ENCODE data around the gene MAEL. TPM values are rescaled to one million over a fixed set of nuclear protein-coding genes. Genes with fewer than 3 reads are reported as not detected.

The MAEL gene
- total RNA-seq, 1 experiment from 2014 or later, result not detected

DNA sequence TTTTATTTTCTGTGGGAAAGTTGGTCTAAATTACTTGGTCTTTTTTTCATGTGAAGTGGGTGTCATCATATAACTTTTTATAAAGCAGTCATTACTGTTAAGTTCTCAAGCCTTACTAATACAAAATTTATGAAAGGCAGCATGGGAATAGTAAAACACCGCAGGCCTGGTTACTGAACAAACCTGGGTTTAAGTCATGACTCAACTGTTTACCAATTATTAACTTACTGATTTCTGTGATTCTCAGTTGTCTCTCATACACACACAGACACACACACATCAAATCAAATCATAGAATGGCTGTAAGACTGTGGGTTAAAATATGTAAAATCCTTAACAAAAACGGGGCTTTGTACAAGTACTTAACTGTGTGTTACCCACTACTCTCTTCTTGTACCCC lies 14.6 kb downstream of the MAEL start:
- 0 out of 4 replicates have a peak, but pooled peaks cover 0 to 2% of the 10 kb centered on the region in 2 experiments for H3K4me1 Mint-ChIP-seq
- Histone ChIP-seq H2BK120ac (ENCODE audit: low read depth, low read length, poor library complexity, severe bottlenecking) (no peak overlapping the region), H2AFZ (ENCODE audit: low read length) (no peak overlapping the region), H3K23ac (ENCODE audit: insufficient read length, low read depth, low read length) (no peak overlapping the region), H3K4me1 (ENCODE audit: insufficient read depth, low read length) (no peaks in the 10 kb centered on the region), H3K23me2 (ENCODE audit: insufficient read length, low read depth, low read length, poor library complexity, severe bottlenecking) (no peaks in the 10 kb centered on the region), H2BK5ac (ENCODE audit: insufficient read length, low read length) (no peak overlapping the region), H3K56ac (ENCODE audit: insufficient read length, low read depth, low read length) (no peak overlapping the region), H3T11ph (ENCODE audit: low read length) (no peak overlapping the region), H3K27me3 (ENCODE audit: insufficient read depth, low read length) (no peaks in the 10 kb centered on the region), H4K91ac (ENCODE audit: insufficient read length, low read depth, low read length) (no peak overlapping the region), H4K20me1 (ENCODE audit: control insufficient read depth, insufficient read depth, insufficient read length) (no peaks in the 10 kb centered on the region), H2AK5ac (ENCODE audit: insufficient read length, low read length) (no peak overlapping the region), H3K9me3 (ENCODE audit: control insufficient read depth, low read depth, low read length) (no peaks in the 10 kb centered on the region), H3K9ac (ENCODE audit: extremely low read depth, insufficient read length, low read length) (no peak overlapping the region), H4K8ac (replicated peaks; ENCODE audit: insufficient read length, low read depth, low read length) (no peak overlapping the region), H3K79me1 (ENCODE audit: insufficient read depth, low read depth, low read length, poor library complexity, severe bottlenecking) (no peaks in the 10 kb centered on the region), H2BK12ac (ENCODE audit: insufficient read length, low read depth, low read length) (no peak overlapping the region), H2BK15ac (ENCODE audit: low read depth, low read length) (no peak overlapping the region), H3K4me2 (ENCODE audit: insufficient read depth, insufficient read length, low read length) (no peak overlapping the region), H4K5ac (ENCODE audit: insufficient read length, low read depth, low read length) (no peak overlapping the region), H2BK20ac (ENCODE audit: low read depth, low read length, poor library complexity, severe bottlenecking) (no peak overlapping the region), H3K79me2 (ENCODE audit: insufficient read depth, low read length) (no peaks in the 10 kb centered on the region), H3K4ac (ENCODE audit: low read depth, low read length) (no peak overlapping the region), H3K14ac (ENCODE audit: insufficient read depth, low read length) (no peak overlapping the region), H3K18ac (ENCODE audit: insufficient read length, low read depth, low read length) (no peak overlapping the region), H3K27ac (ENCODE audit: insufficient read length, low read depth, low read length) (no peak overlapping the region)
- peaks cover 0 to 4% (median 1%) of the 10 kb centered on the region in 3 experiments; a peak in 3 of 7 replicates for H3K36me3 Mint-ChIP-seq (ENCODE audit: insufficient read depth in 1 of 3, low read depth in 3 of 3)
- no peaks in the 10 kb centered on the region for H3K27me3 Mint-ChIP-seq (ENCODE audit: low read depth)
- no CpG with 5 or more reads among the region's 2 CpGs for WGBS (ENCODE audit: extremely low coverage, insufficient read length, low lambda C conversion rate)
- H3K4me3 Mint-ChIP-seq, result no peak overlapping the region
- H3K9me3 Mint-ChIP-seq, result peaks cover 0 to 6% of the 10 kb centered on the region in 2 experiments; a peak in 2 of 5 replicates
- no peak overlapping the region for H3K27ac Mint-ChIP-seq
- TF ChIP-seq, protein P1, sequence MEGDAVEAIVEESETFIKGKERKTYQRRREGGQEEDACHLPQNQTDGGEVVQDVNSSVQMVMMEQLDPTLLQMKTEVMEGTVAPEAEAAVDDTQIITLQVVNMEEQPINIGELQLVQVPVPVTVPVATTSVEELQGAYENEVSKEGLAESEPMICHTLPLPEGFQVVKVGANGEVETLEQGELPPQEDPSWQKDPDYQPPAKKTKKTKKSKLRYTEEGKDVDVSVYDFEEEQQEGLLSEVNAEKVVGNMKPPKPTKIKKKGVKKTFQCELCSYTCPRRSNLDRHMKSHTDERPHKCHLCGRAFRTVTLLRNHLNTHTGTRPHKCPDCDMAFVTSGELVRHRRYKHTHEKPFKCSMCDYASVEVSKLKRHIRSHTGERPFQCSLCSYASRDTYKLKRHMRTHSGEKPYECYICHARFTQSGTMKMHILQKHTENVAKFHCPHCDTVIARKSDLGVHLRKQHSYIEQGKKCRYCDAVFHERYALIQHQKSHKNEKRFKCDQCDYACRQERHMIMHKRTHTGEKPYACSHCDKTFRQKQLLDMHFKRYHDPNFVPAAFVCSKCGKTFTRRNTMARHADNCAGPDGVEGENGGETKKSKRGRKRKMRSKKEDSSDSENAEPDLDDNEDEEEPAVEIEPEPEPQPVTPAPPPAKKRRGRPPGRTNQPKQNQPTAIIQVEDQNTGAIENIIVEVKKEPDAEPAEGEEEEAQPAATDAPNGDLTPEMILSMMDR (conservative IDR thresholded peaks at IDR 0.05), result no peak
- DNase-seq, result no peak

Data from H9 (cell line).